ENCODE results near the gene CFAP157.

The CFAP157 gene

DNA sequence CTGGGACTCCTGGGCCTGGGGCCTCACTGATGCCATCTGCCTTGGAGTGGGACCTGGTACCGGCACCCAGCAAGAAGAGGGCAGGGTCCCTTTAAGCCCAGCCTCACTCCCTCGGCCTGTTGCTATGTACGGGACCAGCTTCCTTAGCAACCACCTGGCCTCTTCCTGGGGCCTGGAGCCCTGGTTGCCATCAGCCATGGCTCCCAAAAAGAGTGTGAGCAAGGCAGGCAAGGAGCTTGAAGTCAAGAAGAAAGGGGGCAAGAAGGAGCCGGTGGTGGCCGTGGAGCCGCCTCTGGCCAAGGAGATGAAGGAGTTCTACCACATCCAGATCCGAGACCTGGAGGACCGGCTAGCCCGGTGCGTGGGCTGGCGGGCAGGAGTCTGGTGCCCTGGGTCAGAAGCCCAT, at the start of gene CFAP157:
CFAP157 (plus strand) TSS at position 153 of the 406 bp plus-strand sequence; CDS start at position 197, 44 bp downstream.
- H3K27ac ChIP-seq: no peak within 1 kb of the TSS
- DNase-seq (ENCODE audit: low read depth, low spot score): no peak

DNA sequence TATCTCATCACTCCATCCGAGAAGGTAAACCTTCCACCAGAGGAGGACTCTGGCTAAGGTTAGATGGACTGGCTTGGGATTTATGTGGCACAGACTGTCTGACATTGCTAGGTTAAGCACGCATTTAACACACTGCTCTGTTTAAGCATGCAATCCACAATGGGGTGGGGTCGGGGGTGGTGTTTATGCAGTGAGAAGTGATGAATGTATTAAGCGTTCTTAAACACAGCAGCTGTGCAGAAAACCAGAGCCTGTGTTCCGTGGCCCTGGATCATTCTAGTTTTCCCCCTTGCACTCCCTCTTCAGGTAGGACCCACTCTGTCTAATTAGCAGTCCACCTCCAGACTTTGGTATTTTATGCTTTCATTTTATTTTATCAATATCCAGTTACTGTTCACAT, 48.4 kb upstream of the CFAP157 start:
- no peak for DNase-seq (ENCODE audit: low read depth, low spot score)
- no peak overlapping the region for H3K27ac ChIP-seq

DNA sequence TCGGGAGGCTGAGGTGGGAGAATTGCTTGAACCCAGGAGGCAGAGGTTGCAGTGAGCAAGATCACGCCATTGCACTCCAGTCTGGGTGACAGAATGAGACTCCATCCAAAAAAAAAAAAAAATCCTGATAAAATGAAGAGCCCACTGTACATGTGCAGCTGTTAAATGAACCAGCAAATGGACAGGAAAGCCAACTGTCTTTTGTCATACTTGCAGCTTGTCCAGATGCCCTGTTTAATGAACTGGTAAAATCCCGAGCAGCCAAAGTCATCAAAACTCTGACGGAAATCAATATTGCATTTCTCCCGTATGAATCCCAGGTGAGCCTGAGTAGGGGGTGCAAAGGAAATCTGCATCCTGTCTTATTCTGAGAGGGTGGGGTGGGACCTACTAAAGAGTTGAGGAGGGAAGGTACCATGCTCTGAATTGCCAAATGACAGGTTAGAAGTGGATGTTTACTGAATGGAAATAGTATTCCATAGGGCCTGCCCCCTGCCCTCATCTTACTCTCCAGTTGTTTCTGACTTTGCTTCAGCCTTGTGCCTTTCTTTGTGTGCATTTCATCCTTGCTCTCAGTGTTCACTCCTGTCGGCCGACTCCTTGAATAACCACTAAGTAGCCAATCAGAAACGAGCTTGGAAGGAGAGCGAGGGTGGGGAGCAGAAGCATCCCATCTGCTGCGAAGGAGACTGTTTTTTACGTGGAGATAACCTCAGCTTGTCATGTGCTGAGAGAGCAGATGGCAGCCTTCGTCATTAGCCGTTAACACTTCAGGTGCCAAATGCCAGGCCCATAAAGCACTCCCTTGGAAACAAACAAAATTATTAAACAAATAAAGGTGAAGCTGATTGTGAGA, 45.7 kb upstream of the CFAP157 start:
- no peak for DNase-seq (ENCODE audit: low read depth, low spot score)
- H3K27ac ChIP-seq: no peak overlapping the region

DNA sequence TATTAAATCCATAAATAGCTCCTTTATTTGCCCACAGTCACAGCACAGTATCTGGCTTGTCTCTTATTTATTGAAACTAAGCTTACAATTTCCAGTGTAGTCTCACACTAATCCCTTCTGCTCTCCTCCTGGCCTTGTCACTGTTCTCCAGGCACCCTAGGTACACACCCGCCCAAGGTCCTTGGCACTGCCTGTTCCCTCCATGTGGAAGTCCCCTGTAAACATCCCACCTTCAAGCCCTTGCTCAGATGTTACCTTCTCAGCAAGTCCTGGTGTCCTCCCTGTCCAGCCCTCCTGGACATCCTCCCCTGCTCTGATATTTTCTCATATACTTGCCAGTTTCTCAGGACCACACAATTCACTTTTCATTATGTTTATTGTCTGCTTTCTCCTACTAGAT, 44.2 kb upstream of the CFAP157 start:
- H3K27ac ChIP-seq: no peak overlapping the region
- no peak for DNase-seq (ENCODE audit: low read depth, low spot score)

DNA sequence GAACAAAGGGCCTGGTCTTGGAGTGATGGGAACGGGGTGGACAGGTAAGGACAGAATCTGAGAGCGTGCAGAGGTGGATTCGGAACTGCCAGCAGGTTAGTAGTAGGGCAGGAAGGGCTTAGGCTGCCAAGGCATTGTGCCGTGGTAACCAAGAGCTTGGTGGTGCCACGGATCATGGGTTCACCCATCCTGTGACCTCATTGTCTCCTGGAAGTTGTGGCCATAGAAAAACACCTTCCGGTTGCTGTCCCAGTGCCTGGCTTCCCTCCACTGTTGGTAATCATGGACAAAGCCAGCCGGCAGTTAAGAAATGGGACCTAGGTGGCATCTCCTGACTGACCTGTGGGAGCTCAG, 42.5 kb upstream of the CFAP157 start:
- H3K27ac ChIP-seq: no peak overlapping the region
- DNase-seq (ENCODE audit: low read depth, low spot score): no peak

DNA sequence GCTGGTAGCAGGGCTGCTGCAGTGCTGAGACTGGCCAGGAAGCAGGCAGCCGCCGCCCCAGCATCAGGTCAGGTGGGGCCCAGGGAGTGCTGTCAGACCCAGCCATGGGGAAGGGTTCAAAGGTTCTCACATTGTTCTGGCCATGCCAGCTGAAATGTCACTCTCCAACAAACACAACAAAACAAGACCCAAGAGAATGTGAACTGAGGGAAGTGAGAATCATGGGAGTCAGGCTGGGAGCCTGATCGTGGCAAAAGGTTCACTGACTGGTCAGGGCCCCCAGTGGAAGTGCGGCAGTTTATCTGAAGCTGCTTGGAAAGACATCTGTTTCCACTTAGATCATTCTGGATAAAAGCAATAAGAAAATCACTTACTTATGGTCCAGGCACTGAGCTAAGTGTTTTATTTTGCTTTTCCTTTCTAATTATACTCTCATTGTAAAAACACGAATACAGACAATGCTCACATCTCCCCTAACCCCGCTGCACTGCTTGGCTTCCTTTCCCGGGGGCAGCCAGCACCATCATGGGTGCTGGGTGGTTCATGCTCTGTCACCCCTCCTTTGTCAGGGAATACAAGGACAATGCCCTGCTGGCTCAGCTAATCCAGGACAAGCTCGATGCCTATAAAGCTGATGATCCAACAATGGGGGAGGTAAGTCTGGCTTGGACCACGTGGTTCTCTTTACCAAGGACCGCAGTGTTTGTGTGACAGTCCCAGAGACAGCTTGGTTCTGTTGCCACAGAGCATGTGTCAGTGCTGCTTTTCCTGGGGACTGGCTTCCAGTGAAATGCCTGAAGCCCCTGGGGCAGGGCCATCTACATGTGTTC, 41.9 kb upstream of the CFAP157 start:
- H3K27ac ChIP-seq: no peak overlapping the region
- no peak for DNase-seq (ENCODE audit: low read depth, low spot score)

DNA sequence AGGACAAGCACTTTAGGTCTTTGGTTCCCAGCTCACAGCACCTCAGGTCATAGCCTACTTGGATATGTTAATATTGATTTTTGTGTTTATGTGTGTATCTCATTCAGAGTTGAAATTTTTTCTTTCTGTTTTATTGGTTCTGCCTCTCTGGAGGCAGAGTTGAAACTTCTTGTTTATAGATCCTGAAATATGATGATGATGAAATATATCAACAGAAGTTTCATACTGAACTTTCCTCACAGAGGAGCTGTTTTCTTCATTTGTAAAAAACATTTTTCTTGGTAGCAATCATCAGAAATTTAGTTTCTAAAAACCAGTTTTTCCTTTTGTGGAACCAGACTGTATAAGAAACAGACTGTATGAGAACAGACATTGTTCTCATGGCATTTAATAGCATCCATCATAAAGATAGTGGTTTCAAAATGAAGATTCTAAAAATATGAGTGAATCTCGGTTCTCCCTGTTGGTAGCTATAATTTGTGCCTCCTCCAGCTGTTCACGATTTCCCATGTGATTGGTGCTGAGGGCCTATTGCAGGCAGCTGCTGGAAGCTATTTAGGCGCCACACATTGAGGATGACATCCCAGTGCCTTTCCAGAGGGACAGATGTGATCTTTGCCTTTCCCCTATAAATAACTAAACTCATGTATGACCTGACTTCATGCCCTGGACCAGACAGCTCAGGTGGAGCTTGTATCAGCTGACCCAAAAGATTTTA, 39.5 kb upstream of the CFAP157 start:
- no peak overlapping the region for H3K27ac ChIP-seq
- DNase-seq (ENCODE audit: low read depth, low spot score): no peak

DNA sequence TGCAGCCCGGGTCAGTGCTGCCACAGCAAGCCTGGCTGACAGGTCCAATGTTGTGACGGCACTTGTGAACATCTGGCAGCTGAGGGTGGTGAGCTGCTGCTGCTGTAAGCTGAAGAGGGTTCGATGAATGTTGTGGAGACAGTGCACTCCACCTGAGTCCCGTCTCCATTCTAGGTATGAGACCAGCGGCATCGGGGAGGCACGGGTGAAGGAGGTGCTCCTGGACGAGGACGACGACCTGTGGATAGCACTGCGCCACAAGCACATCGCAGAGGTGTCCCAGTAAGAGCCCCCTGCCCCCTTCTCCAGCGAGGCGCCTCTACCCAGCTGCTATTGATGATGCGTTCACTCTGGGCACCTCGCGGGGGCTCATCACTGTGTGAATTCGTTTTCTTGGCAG, 38.9 kb upstream of the CFAP157 start:
- H3K27ac ChIP-seq: no peak overlapping the region
- DNase-seq (ENCODE audit: low read depth, low spot score): no peak

DNA sequence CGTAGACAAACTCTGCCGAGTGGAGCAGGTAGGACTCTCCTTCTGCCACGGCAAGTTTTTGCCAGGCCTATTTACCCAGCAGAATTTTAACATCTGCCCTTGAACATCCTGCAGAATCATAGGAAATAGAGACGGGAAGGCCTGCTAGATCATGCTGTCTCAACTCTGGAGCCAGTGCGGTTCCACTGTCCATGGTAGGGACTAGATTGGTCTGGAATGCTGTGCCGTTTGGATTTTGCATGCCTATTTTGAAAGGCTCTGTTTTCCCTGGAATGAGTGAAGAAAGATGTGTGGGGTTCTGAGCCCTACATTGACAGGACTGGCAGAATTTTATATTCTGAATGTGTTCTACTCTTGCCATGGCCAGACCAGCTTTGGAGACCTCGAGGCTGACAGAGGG, 33.6 kb upstream of the CFAP157 start:
- no peak for DNase-seq (ENCODE audit: low read depth, low spot score)
- H3K27ac ChIP-seq: no peak overlapping the region

DNA sequence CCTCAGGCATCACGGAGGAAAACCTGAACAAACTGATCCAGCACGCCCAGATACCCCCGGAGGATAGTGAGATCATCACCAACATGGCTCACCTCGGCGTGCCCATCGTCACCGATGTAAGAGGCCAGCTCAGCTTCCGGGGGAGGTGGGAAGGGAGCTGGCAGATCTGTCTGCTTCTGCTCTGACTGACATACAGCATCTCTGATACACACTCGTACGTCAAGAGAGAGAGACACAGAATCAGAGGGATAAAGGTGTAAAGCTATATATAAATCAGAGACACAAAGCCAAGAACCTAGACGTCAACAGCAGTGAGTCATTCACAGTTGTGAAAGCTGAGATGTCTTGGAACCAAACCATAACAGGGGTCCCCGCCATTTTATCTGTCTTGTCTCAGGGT, 30.1 kb upstream of the CFAP157 start:
- DNase-seq (ENCODE audit: low read depth, low spot score): no peak
- H3K27ac ChIP-seq: no peak overlapping the region

DNA sequence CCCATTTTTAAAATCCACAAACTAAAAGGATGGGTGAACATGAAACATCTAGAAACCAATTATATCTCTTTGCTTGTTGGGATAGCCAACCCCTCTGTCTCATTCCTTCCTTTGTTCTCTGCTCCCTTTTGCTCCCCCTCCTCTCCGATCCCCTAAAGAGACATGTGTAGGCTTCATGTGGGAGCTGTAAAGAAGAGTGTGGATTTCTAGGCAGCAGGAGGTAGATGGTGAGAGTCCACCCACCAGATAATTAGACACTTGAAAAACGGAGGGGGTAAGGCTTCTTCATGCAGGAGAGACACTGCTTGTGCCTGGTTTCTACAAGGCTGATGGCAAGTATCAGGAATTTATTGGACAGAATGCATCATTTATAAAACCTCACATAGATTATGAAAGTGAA, 27.3 kb upstream of the CFAP157 start:
- no peak for DNase-seq (ENCODE audit: low read depth, low spot score)

DNA sequence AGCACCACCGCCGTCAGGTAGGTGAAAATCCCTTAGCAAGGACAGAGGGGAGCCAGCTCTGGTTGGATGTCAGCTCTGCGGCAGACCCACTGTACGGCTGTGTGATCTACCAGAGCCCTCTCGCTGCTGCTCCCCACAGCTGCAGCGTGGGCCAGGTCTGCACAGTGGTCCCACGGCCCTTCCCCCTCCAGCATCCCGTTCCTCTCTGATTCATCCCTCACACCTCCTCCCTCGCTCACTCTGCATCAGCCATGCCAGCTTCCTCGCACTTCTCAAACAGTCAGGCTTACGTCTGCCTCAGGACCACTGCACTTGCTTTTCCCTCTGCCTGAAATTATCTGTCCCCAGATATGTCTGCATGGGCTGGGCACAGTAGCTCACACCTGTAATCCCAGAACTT, 26.6 kb upstream of the CFAP157 start:
- DNase-seq (ENCODE audit: low read depth, low spot score): no peak
- H3K27ac ChIP-seq: no peak overlapping the region

More for the DNA sequence above, 27.3 kb upstream of the CFAP157 start:
- H3K27ac ChIP-seq: no peak overlapping the region

DNA sequence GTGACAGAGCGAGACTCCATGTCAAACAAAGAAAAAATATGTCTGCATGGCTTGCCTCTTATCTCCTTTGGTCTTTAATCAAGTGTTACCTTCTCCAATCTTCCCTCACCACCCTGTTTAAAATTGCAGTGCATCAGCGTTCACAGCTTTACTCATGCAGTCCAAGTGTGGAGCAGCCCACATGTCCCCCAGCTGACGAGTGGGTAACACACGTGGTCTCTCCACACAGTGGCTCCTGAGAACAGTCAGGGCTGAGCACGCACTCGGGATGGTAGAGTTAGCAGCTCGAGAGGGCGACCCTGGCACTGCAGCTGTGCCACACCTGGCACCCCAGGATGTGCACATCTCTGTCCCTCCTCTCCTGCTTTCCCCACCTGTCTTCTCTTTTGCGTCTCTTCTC, 25.9 kb upstream of the CFAP157 start:
- DNase-seq (ENCODE audit: low read depth, low spot score): no peak
- H3K27ac ChIP-seq: no peak overlapping the region

DNA sequence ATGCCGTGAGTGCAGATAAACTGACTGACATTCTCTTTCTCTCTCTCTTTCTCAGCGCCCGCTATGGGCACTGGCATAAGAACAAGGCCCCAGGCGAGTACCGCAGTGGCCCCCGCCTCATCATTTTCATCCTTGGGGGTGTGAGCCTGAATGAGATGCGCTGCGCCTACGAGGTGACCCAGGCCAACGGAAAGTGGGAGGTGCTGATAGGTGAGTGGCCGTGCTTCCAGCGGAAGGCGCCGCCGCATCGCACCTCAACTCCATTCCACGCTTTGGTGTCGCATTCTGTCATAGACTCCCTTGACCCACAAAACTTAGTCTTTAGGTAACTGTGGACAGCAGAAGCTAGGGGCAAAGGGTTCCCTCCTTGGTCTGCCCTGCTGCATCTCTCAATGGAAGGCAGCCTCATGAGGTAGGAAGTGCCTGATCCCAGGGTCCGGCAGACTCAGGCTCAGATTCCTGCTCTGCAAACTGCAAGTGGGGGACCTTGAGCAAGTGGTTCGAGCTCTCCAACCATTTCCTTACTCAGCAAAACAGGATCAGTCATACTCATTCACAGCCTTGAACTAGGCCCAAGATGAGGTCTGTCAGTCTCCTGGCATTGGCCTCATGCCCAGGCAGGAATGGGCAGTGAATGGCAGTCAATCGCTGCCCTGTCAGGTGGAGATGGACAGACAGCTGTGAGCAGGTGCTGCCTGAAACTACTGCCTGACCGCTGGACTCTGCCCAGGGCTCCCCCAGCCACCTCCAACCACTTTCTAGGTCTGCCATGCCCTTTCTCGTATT, 24.2 kb upstream of the CFAP157 start:
- no peak overlapping the region for H3K27ac ChIP-seq
- DNase-seq (ENCODE audit: low read depth, low spot score): no peak

DNA sequence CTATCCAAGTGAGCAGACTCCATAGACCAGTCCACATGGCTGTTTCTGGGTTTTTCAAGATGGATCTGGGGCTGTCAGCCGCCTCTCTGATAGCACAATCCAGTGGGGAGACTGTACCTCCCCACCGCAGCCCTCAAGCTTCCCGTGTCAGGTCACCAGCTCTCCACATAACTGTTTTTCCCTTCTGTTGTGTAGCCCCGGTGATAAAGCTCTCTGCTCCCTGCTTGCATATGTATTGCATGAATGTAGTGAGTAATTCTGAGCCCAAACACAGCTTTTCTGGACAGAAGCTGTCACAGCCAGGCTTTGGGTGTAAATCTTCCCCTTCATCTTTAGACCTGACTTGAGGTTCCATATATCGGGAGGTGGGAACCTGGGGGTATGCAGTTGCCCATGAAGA, 23.1 kb upstream of the CFAP157 start:
- no peak overlapping the region for H3K27ac ChIP-seq
- DNase-seq (ENCODE audit: low read depth, low spot score): no peak

DNA sequence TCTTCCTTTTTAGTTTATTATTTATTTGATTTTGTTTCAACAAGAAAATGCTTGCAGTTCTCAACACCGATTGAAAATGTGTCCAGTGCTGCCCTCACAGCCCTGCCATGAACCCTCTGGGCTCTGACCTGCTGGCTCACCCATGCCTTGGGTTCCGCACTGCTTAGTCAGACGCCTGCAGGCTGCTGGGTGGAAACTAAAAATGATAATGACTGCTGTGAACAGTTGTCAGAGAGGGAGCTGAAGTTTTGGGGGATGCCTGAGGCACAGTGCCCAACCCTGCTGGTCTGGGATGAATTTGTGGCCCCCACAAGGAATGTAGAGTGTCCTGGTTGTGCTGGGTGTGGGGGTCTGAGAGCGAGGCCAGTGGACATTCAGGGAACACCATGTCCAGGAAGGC, 22.2 kb upstream of the CFAP157 start:
- no peak overlapping the region for H3K27ac ChIP-seq
- DNase-seq (ENCODE audit: low read depth, low spot score): no peak

DNA sequence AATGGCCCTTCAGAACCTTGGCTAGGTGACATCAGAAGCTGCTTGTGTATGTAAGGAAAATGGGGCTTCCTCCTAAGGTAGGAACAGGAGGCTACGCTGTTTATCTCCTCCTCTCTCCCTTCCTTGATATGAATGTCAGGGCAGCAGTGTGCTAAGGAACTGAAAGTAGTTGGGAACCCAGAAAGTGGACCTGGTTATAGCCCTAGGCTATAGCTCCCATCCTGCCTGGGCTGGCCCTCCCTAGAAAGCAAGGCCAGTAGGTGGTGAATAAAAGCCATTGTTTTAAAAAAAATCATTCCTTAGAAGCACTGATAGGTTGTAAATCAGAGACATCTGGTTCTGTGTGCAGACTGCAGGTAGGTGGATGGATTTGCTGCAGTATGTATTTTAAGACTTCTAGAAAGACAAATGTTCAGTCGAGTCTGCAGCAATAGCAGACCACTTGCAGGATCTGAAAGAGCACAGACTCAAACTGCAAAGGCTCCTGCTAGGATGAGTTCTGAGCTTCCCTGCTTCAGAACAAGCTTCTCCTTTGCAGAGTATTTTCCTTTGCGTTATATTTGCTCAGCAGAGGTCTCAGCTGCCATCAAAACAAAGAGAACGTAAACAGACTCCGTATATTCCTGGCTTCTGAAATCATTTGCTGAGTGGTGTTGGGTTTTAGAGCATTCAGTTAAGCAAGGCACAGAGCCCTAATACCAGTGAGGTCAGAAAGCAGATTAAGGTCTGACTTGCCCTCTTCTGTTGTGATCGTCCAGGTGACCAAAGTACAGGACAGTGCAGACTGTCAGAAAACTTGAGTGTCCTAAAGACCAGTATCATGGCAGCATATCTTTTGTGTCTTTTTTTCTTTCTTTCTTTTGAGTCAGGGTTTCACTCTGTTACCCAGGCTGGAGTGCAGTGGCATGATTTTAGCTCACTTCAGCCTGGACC, 20.1 kb upstream of the CFAP157 start:
- DNase-seq (ENCODE audit: low read depth, low spot score): no peak
- no peak overlapping the region for H3K27ac ChIP-seq

DNA sequence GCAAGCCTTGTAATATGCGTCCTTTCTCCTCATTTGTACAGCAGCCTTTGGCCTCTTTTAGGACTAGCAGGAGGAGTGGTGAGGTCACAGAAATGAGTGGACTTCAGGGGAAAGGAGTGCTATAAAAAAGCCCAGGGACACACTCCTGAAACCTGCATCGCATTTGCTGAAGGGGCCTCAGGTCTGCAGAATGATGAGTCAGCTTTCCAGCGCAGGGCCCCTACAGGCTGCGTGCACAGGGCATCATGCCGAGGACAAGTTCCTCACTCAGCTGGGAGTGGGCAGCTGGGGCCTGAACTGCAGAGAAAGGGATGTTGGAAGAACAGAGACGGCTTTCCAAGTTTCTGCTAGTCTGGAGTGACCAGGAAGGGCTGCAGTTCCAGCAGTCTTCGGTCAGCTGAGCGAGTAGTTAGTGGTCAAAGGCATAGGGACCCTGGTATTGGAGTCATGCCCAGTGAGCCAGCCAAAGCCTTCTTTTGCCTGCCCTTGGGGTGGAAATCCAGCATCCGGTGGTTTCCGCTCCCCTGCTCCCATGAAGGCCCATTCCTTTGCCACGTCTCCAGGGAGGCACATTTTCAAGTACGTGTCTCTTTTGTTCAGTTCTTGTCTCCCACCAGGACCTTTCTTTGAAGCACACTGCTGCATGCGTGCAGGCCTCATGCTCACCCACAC, 17.3 kb upstream of the CFAP157 start:
- DNase-seq (ENCODE audit: low read depth, low spot score): no peak
- H3K27ac ChIP-seq: no peak overlapping the region

DNA sequence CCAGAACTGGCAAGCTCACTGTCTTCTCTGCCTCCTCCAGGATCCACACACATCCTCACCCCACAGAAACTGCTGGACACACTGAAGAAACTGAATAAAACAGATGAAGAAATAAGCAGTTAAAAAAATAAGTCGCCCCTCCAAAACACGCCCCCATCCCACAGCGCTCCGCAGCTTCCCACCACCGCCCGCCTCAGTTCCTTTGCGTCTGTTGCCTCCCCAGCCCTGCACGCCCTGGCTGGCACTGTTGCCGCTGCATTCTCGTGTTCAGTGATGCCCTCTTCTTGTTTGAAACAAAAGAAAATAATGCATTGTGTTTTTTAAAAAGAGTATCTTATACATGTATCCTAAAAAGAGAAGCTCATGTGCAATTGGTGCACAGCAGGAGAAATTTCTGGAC, 16.1 kb upstream of the CFAP157 start:
- H3K27ac ChIP-seq: no peak overlapping the region
- DNase-seq (ENCODE audit: low read depth, low spot score): no peak
